Body of pancreas (tissue), 4 donors: ENCODE data around the gene JAML. TPM values are rescaled to one million over a fixed set of nuclear protein-coding genes. Genes with fewer than 3 reads are reported as not detected.

Experiments
- ATAC-seq: fragments of 150-250 bp; one replicate; pipeline ENCODE4 v1.9.1; 2016
- DNase-seq, 4 donors: peaks; one replicate each; pipeline ENCODE4 v3.0.0-alpha.2; 2019
- H3K27ac ChIP-seq, 4 donors: fragments of 200-600 bp; sonication (generic); 1 replicate in 3 of 4; 2 replicates in 1 of 4; pipeline versions ENCODE4 v1.5.1 to v1.6.1; 2016 to 2019; ENCODE audit warnings: mild to moderate bottlenecking in 1 of 4, mixed read lengths in 1 of 4, moderate library complexity in 1 of 4
- H3K27me3 ChIP-seq, 2 donors: fragments of 200-600 bp; sonication (generic); one replicate each; pipeline ENCODE4 v1.6.0; 2016; ENCODE audit warnings: mild to moderate bottlenecking in 1 of 2
- H3K36me3 ChIP-seq, 2 donors: fragments of 200-600 bp; sonication (generic); replicated peaks in 1 of 2; 2 replicates each; pipeline ENCODE4 v1.5.1; 2016; ENCODE audit warnings: low read depth in 2 of 2; ENCODE audit not compliant: insufficient read depth in 1 of 2
- H3K4me1 ChIP-seq: fragments of 200-600 bp; sonication (generic); one replicate; pipeline ENCODE4 v1.6.0; 2016
- H3K4me3 ChIP-seq, 2 donors: fragments of 200-600 bp; sonication (generic); 1 replicate in 1 of 2; 2 replicates in 1 of 2; pipeline ENCODE4 v1.5.1; 2016 to 2019
- H3K9me3 ChIP-seq, 3 donors: fragments of 200-600 bp; sonication (generic); 1 replicate in 2 of 3; 2 replicates in 1 of 3; pipeline ENCODE4 v1.5.1; 2016
- POLR2A ChIP-seq, 3 donors: fragments of 450-650 bp; IDR thresholded peaks; one replicate each; pipeline ENCODE4 v1.6.1; 2016; ENCODE audit warnings: antibody characterized with exemption in 3 of 3, mild to moderate bottlenecking in 2 of 3
- WGBS, 2 donors: methylation state at CpG; one replicate each; pipeline ENCODE4 v1.1.5; 2017; 5-methylcytosine and 5-hydroxymethylcytosine counted together
- intact Hi-C: fragments of 100-400 bp; cut with DNase I; formaldehyde crosslinking; loops from one replicate; pipeline ENCODE4 v1.15.1; 2023
- total RNA-seq, 2 donors: library from RNA; depleted of rRNA; stranded (reverse); fragments of >200 nt; gene quantifications; one replicate each; pipeline ENCODE4 v1.1.0, GENCODE V29; 2016
- TF ChIP-seq, protein P1 (sequence below), 7 experiments: fragments of 450-650 bp in 4 of 7; fragments of 200-600 bp in 3 of 7; sonication (generic) in 3 of 7; IDR thresholded peaks; one replicate each; pipeline ENCODE4 v1.5.1; 2016 to 2019; ENCODE audit warnings: antibody characterized with exemption in 7 of 7

Gene JAML
- total RNA-seq, 2 donors from 2014 or later = 0.99 to 4.9 TPM

DNA sequence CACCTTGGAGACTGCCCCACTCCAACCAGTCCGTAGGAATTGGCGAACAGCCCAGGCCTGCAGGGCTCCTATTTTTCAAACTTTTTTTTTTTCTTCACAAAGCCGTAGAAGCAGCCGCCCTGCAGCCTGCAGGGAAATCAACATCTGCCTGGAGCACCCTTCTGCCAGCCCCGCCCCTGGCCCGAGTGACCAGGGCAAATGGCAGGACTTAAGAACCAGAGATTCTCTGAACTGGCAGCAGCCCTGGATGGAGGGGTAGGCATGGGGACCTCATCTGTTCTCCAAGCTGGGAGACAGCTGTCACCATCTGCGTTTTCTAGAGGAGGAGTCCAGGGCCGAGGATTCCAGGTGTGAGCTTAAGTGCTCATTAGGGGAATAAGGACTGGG lies 53.9 kb downstream of the JAML start:
- no peak for TF ChIP-seq POLR2A (IDR thresholded peaks at IDR 0.05)
- TF ChIP-seq, protein P1, sequence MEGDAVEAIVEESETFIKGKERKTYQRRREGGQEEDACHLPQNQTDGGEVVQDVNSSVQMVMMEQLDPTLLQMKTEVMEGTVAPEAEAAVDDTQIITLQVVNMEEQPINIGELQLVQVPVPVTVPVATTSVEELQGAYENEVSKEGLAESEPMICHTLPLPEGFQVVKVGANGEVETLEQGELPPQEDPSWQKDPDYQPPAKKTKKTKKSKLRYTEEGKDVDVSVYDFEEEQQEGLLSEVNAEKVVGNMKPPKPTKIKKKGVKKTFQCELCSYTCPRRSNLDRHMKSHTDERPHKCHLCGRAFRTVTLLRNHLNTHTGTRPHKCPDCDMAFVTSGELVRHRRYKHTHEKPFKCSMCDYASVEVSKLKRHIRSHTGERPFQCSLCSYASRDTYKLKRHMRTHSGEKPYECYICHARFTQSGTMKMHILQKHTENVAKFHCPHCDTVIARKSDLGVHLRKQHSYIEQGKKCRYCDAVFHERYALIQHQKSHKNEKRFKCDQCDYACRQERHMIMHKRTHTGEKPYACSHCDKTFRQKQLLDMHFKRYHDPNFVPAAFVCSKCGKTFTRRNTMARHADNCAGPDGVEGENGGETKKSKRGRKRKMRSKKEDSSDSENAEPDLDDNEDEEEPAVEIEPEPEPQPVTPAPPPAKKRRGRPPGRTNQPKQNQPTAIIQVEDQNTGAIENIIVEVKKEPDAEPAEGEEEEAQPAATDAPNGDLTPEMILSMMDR (IDR thresholded peaks at IDR 0.05) = no peak
- intact Hi-C loops = no loop called here
- DNase-seq = no peak

DNA sequence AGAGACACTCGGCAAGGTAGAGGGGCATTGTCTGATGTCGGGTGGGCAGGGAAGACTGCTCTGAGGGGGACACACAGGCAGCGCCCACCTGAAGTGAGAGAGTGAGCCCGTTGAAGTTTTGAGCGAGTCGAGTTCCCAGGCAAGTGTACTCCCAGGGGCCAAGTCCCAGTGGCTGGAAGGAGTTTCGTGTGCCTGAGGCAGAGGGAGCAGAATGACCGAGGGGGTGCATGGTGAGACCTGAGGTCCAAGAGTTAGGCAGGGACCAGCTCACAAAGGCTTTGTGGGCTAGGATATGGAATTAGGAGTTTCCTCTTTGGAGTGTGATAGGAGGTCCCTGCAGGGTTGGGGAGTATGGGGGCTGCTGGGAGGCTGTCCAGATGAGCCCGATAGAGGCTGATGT lies 54.6 kb downstream of the JAML start:
- no peak for TF ChIP-seq POLR2A (IDR thresholded peaks at IDR 0.05)
- TF ChIP-seq, protein P1 (IDR thresholded peaks at IDR 0.05) = no peak
- intact Hi-C loops = no loop called here
- ATAC-seq = no peak
- Histone ChIP-seq H3K36me3 (no peaks in the 10 kb centered on the region), H3K4me1 (peaks cover 7% of the 10 kb centered on the region), H3K4me3 (no peak overlapping the region), H3K27me3 (no peaks in the 10 kb centered on the region), H3K27ac (no peak overlapping the region), H3K9me3 (no peaks in the 10 kb centered on the region)
- DNase-seq = no peak
- WGBS, 2 donors = 65 to 68% methylated on average over 9 of the region's 9 CpGs

More for the DNA sequence above, 53.9 kb downstream of the JAML start:
- Histone ChIP-seq H3K4me3 (no peak overlapping the region), H3K27ac (no peak overlapping the region), H3K27me3 (no peaks in the 10 kb centered on the region), H3K9me3 (no peaks in the 10 kb centered on the region), H3K4me1 (peaks cover 7% of the 10 kb centered on the region), H3K36me3 (no peaks in the 10 kb centered on the region)
- 46% methylated on average over 8 of the region's 8 CpGs for WGBS, 2 donors
- no peak for ATAC-seq

DNA sequence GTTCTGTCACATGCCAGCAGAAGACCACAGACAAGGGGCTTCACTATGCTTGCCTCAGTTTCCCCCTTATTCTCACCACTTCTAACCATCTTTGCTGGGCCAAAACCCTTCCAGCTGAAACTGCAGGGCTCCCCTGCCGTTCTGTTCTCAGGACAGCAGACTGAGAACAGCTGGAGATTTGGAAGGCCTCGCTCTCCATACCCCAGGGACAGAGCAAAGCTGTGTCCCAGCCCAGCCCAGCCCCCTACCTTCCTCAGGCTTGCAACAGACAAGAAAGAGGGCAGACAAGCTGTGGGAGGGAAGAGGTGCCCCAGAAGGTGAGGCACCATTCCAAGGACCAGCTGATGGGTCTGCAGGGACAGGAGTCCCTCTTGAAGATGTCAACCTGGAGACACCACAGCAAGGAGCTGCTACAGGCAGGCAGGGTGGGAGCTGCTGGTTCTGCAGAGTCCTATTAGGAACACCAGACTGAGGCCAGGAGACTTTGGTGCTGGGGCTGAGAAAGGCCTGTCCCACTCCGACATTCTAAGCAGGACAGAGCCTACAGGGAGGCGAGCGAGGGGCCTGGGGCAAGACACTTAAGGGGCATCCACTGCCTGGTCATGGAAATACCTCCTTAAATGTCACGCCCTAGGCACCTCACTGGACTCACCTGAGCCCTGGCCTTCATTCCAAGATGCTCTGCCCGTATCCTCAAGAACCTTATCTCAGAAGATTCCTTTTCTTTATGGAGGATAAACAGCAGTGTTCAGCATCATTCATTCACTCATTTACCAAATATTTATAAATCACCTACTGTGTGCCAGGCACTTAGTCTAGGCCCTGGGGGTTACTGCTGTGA lies 55.3 kb downstream of the JAML start:
- WGBS, 2 donors = 68 to 85% methylated on average over 7 of the region's 7 CpGs
- Histone ChIP-seq H3K4me1 (peaks cover 7% of the 10 kb centered on the region), H3K27ac (no peak overlapping the region), H3K27me3 (no peaks in the 10 kb centered on the region), H3K9me3 (no peaks in the 10 kb centered on the region), H3K36me3 (no peaks in the 10 kb centered on the region), H3K4me3 (no peak overlapping the region)
- DNase-seq = no peak
- TF ChIP-seq, protein P1 (IDR thresholded peaks at IDR 0.05) = no peak
- TF ChIP-seq POLR2A (IDR thresholded peaks at IDR 0.05) = no peak
- intact Hi-C loops = no loop called here
- no peak for ATAC-seq

DNA sequence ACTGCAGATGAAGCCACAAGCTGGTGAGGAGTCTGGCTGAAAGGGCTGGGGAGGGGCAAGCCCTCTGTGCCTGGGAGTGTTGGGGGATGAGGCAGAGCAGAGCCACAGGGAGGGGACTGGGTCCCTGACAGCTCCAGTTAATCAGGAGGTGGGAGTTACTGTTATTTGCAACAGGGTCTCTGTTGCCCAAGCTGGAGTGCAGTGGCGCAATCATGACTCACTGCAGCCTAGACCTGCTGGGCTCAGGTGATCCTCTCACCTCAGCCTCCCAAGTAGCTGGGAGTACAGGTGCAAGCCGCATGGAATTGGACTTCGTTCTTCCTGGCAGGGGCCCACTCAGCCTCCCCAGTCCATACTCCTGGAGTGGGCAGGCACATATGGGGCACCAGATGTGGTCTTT lies 56.1 kb downstream of the JAML start:
- Histone ChIP-seq H3K36me3 (no peaks in the 10 kb centered on the region), H3K4me3 (no peak overlapping the region), H3K4me1 (peaks cover 7% of the 10 kb centered on the region), H3K9me3 (no peaks in the 10 kb centered on the region), H3K27me3 (no peaks in the 10 kb centered on the region), H3K27ac (no peak overlapping the region)
- TF ChIP-seq, protein P1 (IDR thresholded peaks at IDR 0.05) = no peak
- TF ChIP-seq POLR2A (IDR thresholded peaks at IDR 0.05) = no peak
- ATAC-seq (no peak), DNase-seq (no peak)
- intact Hi-C loops = no loop called here
- 75% methylated on average over 3 of the region's 3 CpGs; no CpG with 5 or more reads in 1 of the 2 donors for WGBS, 2 donors

DNA sequence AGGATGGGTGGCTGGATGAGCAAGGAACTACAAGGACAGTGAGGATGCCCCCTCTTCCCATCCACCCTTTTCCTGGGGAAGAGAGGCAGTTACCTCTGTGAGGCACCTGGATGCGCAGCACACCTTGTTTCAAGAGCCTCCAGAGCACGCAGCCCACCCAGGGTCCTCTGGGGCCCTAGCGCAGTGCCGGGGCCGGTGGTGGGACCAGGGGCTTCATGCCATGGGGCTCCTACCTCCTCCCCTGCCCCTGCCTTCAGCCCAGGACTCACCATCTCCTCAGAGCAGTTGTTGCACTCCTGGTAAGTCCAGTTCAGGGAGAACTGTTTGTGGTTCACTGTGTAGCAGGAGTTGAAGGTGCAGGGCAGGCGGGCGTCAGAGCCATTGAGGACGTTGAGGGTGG lies 56.5 kb downstream of the JAML start:
- no peaks in the 10 kb centered on the region for H3K9me3 ChIP-seq
- TF ChIP-seq, protein P1 (IDR thresholded peaks at IDR 0.05) = no peak
- no peak overlapping the region for H3K27ac ChIP-seq
- H3K36me3 ChIP-seq = no peaks in the 10 kb centered on the region
- DNase-seq (no peak), ATAC-seq (no peak)
- no peak overlapping the region for H3K4me3 ChIP-seq
- peaks cover 7% of the 10 kb centered on the region for H3K4me1 ChIP-seq
- no peaks in the 10 kb centered on the region for H3K27me3 ChIP-seq
- WGBS, 2 donors = 50 to 69% methylated on average over 3 to 8 of the region's 8 CpGs
- intact Hi-C loops = no loop called here
